ENCODE data around the gene CCNYL1. TPM values are rescaled to one million over a fixed set of nuclear protein-coding genes. Genes with fewer than 3 reads are reported as not detected.
"Not testable (repeated sequence)": the region's sequence is repeated elsewhere in the genome, so short reads cannot be mapped to it uniquely, and the experiment has no call there.

Gene CCNYL1
- total and polyA plus RNA-seq, 3 experiments from 2014 or later: 2.0 to 7.2 (median 6.1) TPM

GRCh38 chr2:207676827-207677354 is 34.5 kb upstream of the CCNYL1 start:
- H3K36me3 ChIP-seq (ENCODE audit: insufficient read depth, low read length): no peaks in the 10 kb centered on the region
- no peaks in the 10 kb centered on the region for H3K27me3 ChIP-seq (ENCODE audit: insufficient read depth, low read length, poor library complexity, severe bottlenecking)
- DNase-seq: no peak
- no peak overlapping the region for H3K27ac ChIP-seq (ENCODE audit: low read depth, low read length)
- H3K4me1 ChIP-seq (ENCODE audit: insufficient read depth, low read length): no peaks in the 10 kb centered on the region
- Mint-ChIP-seq H3K27me3 (peaks cover 12 to 25% of the 10 kb centered on the region in 2 donors), H3K27ac (no peak overlapping the region), H3K4me1 (no peaks in the 10 kb centered on the region), H3K36me3 (peaks cover 0 to 8% (median 0%) of the 10 kb centered on the region in 3 donors), H3K4me3 (no peak overlapping the region), H3K9me3 (no peaks in the 10 kb centered on the region)
- POLR2A ChIA-PET: no interaction called here
- no peaks in the 10 kb centered on the region for H3K9me3 ChIP-seq (ENCODE audit: low read length)
- CTCF ChIA-PET: no interaction called here
- H3K4me3 ChIP-seq (ENCODE audit: low read length): no peak overlapping the region

DNA sequence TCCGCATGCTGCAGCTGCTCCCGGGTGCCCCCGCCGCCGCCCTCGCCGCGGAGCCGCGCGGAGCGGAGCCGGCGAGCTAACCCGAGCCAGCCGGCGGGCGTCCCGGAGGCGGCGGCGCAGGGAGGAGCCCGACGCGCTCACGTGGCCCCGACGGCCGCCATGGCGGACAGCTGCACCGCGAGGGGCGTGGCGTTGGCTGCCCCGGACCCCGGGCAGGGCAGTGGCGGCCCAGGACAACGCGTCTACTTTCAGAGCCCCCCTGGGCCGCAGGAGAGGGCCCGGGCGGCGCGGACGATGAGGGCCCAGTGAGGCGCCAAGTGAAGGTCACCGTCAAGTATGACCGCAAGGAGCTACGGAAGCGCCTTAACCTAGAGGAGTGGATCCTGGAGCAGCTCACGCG is 30.0 kb upstream of the CCNYL1 start:
- no peak overlapping the region for H3K4me3 ChIP-seq (ENCODE audit: low read length)
- peaks cover 8 to 22% of the 10 kb centered on the region in 2 donors for H3K27me3 Mint-ChIP-seq
- CTCF ChIA-PET: no interaction called here

DNA sequence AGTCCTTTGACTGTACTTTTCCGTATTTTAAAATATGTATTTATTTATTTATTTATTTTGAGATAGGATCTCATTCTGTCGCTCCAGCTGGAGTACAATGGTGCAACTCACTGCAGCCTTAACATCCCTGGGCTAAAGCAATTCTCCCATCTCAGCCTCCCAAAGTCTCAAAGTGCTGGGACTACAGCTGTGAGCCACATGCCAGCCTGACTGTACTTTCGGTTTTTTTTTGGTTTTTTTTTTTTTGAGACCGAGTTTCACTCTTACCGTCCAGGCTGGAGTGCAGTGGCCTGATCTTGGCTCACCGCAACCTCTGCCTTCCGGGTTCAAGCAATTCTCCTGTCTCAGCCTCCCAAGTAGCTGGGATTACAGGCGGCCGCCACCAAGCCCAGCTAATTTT is 28.9 kb upstream of the CCNYL1 start:
- Mint-ChIP-seq H3K36me3 (peaks cover 0 to 4% (median 0%) of the 10 kb centered on the region in 3 donors), H3K4me1 (no peaks in the 10 kb centered on the region), H3K9me3 (no peaks in the 10 kb centered on the region), H3K27me3 (peaks cover 9 to 15% of the 10 kb centered on the region in 2 donors), H3K27ac (no peak overlapping the region), H3K4me3 (no peak overlapping the region)
- CTCF ChIA-PET: no interaction called here
- H3K9me3 ChIP-seq (ENCODE audit: low read length): no peaks in the 10 kb centered on the region
- no peak overlapping the region for H3K27ac ChIP-seq (ENCODE audit: low read depth, low read length)
- no peaks in the 10 kb centered on the region for H3K27me3 ChIP-seq (ENCODE audit: insufficient read depth, low read length, poor library complexity, severe bottlenecking)
- DNase-seq: no peak
- no peaks in the 10 kb centered on the region for H3K36me3 ChIP-seq (ENCODE audit: insufficient read depth, low read length)
- H3K4me1 ChIP-seq (ENCODE audit: insufficient read depth, low read length): no peaks in the 10 kb centered on the region
- POLR2A ChIA-PET: no interaction called here
- no peak overlapping the region for H3K4me3 ChIP-seq (ENCODE audit: low read length)

More for the DNA sequence above, 30.0 kb upstream of the CCNYL1 start:
- DNase-seq: no peak
- no peaks in the 10 kb centered on the region for H3K4me1 Mint-ChIP-seq
- Histone ChIP-seq H3K27me3 (ENCODE audit: insufficient read depth, low read length, poor library complexity, severe bottlenecking) (no peaks in the 10 kb centered on the region), H3K36me3 (ENCODE audit: insufficient read depth, low read length) (no peaks in the 10 kb centered on the region), H3K27ac (ENCODE audit: low read depth, low read length) (no peak overlapping the region), H3K4me1 (ENCODE audit: insufficient read depth, low read length) (no peaks in the 10 kb centered on the region), H3K9me3 (ENCODE audit: low read length) (no peaks in the 10 kb centered on the region)
- H3K9me3 Mint-ChIP-seq: no peaks in the 10 kb centered on the region
- H3K4me3 Mint-ChIP-seq: no peak overlapping the region
- H3K27ac Mint-ChIP-seq: no peak overlapping the region
- POLR2A ChIA-PET: no interaction called here
- H3K36me3 Mint-ChIP-seq: peaks cover 0 to 8% (median 0%) of the 10 kb centered on the region in 3 donors

GRCh38 chr2:207683438-207683837 is 28.0 kb upstream of the CCNYL1 start:
- H3K4me1 Mint-ChIP-seq: no peaks in the 10 kb centered on the region
- H3K4me3 Mint-ChIP-seq: no peak overlapping the region

GRCh38 chr2:207683879-207684627 is 27.4 kb upstream of the CCNYL1 start:
- no peak overlapping the region for H3K4me3 Mint-ChIP-seq
- H3K36me3 Mint-ChIP-seq: peaks cover 0 to 4% (median 0%) of the 10 kb centered on the region in 3 donors
- Histone ChIP-seq H3K9me3 (ENCODE audit: low read length) (no peaks in the 10 kb centered on the region), H3K4me1 (ENCODE audit: insufficient read depth, low read length) (no peaks in the 10 kb centered on the region), H3K4me3 (ENCODE audit: low read length) (no peak overlapping the region), H3K36me3 (ENCODE audit: insufficient read depth, low read length) (no peaks in the 10 kb centered on the region), H3K27me3 (ENCODE audit: insufficient read depth, low read length, poor library complexity, severe bottlenecking) (no peaks in the 10 kb centered on the region), H3K27ac (ENCODE audit: low read depth, low read length) (no peak overlapping the region)
- no peaks in the 10 kb centered on the region for H3K4me1 Mint-ChIP-seq
- POLR2A ChIA-PET: no interaction called here
- H3K9me3 Mint-ChIP-seq: no peaks in the 10 kb centered on the region
- no peak for DNase-seq
- no peak overlapping the region for H3K27ac Mint-ChIP-seq
- H3K27me3 Mint-ChIP-seq: peaks cover 5 to 16% of the 10 kb centered on the region in 2 donors
- CTCF ChIA-PET: no interaction called here

More at GRCh38 chr2:207683438-207683837, 28.0 kb upstream of the CCNYL1 start:
- Mint-ChIP-seq H3K9me3 (no peaks in the 10 kb centered on the region), H3K36me3 (peaks cover 0 to 4% (median 0%) of the 10 kb centered on the region in 3 donors), H3K27me3 (peaks cover 8 to 16% of the 10 kb centered on the region in 2 donors), H3K27ac (no peak overlapping the region)
- Histone ChIP-seq H3K27me3 (ENCODE audit: insufficient read depth, low read length, poor library complexity, severe bottlenecking) (no peaks in the 10 kb centered on the region), H3K9me3 (ENCODE audit: low read length) (no peaks in the 10 kb centered on the region), H3K36me3 (ENCODE audit: insufficient read depth, low read length) (no peaks in the 10 kb centered on the region), H3K4me1 (ENCODE audit: insufficient read depth, low read length) (no peaks in the 10 kb centered on the region), H3K4me3 (ENCODE audit: low read length) (no peak overlapping the region), H3K27ac (ENCODE audit: low read depth, low read length) (no peak overlapping the region)
- POLR2A ChIA-PET: no interaction called here
- CTCF ChIA-PET: no interaction called here
- DNase-seq: no peak

GRCh38 chr2:207686812-207687211 is 24.6 kb upstream of the CCNYL1 start:
- no peak for DNase-seq
- ChIA-PET CTCF (no interaction called here), POLR2A (no interaction called here)
- Mint-ChIP-seq H3K9me3 (no peaks in the 10 kb centered on the region), H3K27me3 (peaks cover 1 to 6% of the 10 kb centered on the region in 2 donors), H3K4me1 (no peaks in the 10 kb centered on the region), H3K27ac (no peak overlapping the region), H3K36me3 (no peaks in the 10 kb centered on the region), H3K4me3 (no peak overlapping the region)
- H3K4me1 ChIP-seq (ENCODE audit: insufficient read depth, low read length): no peaks in the 10 kb centered on the region
- H3K27ac ChIP-seq (ENCODE audit: low read depth, low read length): no peak overlapping the region
- H3K27me3 ChIP-seq (ENCODE audit: insufficient read depth, low read length, poor library complexity, severe bottlenecking): no peaks in the 10 kb centered on the region
- H3K36me3 ChIP-seq (ENCODE audit: insufficient read depth, low read length): no peaks in the 10 kb centered on the region
- H3K9me3 ChIP-seq (ENCODE audit: low read length): no peaks in the 10 kb centered on the region
- H3K4me3 ChIP-seq (ENCODE audit: low read length): no peak overlapping the region

GRCh38 chr2:207688597-207688996 is 22.8 kb upstream of the CCNYL1 start:
- no peak for DNase-seq
- Mint-ChIP-seq H3K4me1 (peaks cover 0 to 3% (median 3%) of the 10 kb centered on the region in 3 donors), H3K27me3 (peaks cover 3 to 6% of the 10 kb centered on the region in 2 donors), H3K9me3 (no peaks in the 10 kb centered on the region), H3K4me3 (no peak overlapping the region), H3K27ac (no peak overlapping the region), H3K36me3 (no peaks in the 10 kb centered on the region)
- no peaks in the 10 kb centered on the region for H3K4me1 ChIP-seq (ENCODE audit: insufficient read depth, low read length)
- no peaks in the 10 kb centered on the region for H3K9me3 ChIP-seq (ENCODE audit: low read length)
- no peak overlapping the region for H3K27ac ChIP-seq (ENCODE audit: low read depth, low read length)
- no peaks in the 10 kb centered on the region for H3K36me3 ChIP-seq (ENCODE audit: insufficient read depth, low read length)
- no peak overlapping the region for H3K4me3 ChIP-seq (ENCODE audit: low read length)
- POLR2A ChIA-PET: no interaction called here
- CTCF ChIA-PET: no interaction called here
- H3K27me3 ChIP-seq (ENCODE audit: insufficient read depth, low read length, poor library complexity, severe bottlenecking): no peaks in the 10 kb centered on the region

DNA sequence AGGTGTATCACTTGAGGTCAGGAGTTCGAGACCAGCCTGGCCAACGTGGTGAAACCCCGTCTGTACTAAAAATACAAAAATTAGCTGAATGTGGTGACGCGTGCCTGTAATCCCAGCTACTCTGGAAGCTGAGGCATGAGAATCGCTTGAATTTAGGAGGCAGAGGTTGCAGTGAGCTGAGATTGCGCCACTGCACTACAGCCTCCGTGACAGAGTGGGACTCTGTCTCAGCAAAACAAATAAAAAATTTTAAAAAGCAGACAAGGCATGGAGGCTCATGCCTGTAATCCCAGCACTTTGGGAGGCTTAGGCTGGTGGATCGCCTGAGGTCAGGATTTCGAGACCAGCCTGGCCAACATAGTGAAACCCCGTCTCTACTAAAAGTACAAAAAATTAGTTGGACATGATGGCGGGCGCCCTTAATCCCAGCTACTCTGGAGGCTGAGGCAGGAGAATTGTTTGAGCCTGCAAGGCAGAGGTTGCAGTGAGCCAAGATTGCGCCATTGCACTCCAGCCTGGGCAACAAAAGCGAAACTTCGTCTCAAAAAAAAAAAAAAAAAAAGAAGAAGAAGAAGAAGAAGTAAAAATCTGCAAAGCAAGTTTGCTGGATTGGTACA is 20.5 kb upstream of the CCNYL1 start:
- H3K27me3 ChIP-seq (ENCODE audit: insufficient read depth, low read length, poor library complexity, severe bottlenecking); POLR2A ChIA-PET; H3K27ac ChIP-seq (ENCODE audit: low read depth, low read length); H3K9me3 Mint-ChIP-seq; DNase-seq; H3K4me1 Mint-ChIP-seq; H3K9me3 ChIP-seq (ENCODE audit: low read length); H3K36me3 ChIP-seq (ENCODE audit: insufficient read depth, low read length); H3K4me1 ChIP-seq (ENCODE audit: insufficient read depth, low read length); H3K27me3 Mint-ChIP-seq; H3K4me3 Mint-ChIP-seq; H3K36me3 Mint-ChIP-seq; H3K27ac Mint-ChIP-seq; H3K4me3 ChIP-seq (ENCODE audit: low read length): not testable (repeated sequence)
- CTCF ChIA-PET: interaction anchor here (0.7 to 1.1 kb wide), 3 partner anchors 20 to 46 kb away, joined by 3 to 4 read pairs (median 3); partner anchors contain the start of gene CCNYL1

Measured in CD8-positive, alpha-beta memory T cell (primary cell).